ENCODE measurements around the gene EMILIN3.

EMILIN3 gene

DNA sequence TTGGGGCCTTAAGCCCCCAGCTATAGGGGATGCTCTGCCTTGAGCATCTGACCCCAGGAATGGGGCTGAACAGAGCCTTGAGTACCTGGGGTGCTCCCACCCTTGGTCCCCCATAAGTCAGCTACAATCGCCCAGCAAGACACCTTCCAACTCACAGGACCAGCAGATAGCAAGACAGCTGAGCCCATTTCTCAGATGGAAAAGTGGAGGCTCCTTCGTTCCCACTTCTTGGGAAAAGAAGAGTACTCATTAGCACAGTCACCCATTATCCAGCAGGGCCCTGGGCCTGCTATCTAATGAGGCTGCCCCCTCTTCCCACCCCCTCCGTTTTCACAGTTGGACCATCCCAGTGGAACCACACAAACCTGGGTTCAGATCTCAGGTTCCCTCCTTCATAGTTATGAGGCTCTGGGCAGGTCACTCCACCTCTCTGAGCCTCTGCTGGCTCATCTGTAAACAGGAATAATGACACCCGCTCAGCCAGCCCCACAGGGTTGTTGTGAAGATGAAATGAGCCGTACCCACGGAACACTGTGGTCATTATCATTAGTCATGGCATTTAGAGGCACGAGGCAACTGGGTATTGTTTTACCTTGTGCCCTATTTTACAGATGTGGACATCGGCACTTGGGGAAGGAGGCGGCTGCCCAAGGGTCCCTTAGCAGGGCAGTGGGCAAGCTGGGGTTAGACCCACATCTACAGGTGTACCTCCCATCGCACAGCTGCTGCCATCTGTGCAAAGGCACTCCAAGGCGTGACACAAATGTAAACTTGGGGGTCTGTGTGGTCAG is 21.5 kb downstream of the EMILIN3 start:
- no peak for DNase-seq

- no peak for DNase-seq
Measured at GRCh38 chr20:41344477-41344876, 22.1 kb downstream of the EMILIN3 start.

DNA sequence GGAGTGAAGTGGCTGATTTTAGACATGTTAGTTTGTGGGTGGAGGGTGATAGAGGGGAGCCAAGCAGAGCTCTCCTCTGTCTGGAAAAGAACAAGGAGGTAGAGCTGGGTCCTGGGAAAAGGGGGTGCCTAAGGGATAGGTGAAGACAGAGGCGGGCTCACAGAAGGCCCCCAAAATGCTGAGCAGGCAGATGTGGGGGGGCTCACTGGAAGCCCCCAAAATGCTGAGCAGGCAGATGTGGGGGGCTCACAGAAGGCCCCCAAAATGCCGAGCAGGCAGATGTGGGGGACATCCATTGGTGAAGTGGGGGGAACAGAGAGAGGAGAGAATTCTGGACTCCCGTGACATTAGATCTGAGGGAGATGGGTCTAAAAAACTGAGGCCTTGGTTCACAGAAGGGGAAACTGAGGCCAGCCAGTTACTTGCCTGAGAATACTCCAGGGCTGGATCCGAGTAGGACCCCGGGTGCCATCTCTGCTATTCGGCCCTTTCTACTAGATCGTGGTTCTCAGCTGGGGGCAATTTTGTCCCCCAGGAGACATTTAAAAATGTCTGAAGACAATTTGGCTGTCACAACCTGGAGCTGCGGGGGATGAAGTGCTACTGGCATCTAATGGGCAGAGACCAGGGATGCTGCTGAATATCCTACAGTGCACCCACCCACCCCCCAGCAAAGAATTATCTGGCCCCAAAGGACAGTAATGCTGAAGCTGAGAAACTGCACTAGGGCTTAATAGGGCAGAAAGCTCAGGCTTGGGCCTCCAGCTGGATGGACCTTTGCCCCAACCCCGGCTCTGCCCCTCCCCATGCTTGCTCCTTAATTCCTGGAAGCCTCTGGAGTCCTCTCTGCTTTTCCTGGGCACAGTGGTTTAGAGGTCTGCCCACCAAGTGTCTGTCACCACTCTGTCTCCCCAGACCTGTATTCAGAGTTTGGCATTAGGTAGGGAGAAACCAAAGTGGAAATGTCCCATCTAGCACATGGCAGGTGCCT is 23.8 kb downstream of the EMILIN3 start:
- no peak for DNase-seq

- DNase-seq: peak; percentile 60
Measured at GRCh38 chr20:41340327-41341055, 26.1 kb downstream of the EMILIN3 start, which contains the start of gene LPIN3. Gene LPIN3 (plus strand): TSS chr20:41340821. CDS start chr20:41345804, 4,983 bp downstream.

DNA sequence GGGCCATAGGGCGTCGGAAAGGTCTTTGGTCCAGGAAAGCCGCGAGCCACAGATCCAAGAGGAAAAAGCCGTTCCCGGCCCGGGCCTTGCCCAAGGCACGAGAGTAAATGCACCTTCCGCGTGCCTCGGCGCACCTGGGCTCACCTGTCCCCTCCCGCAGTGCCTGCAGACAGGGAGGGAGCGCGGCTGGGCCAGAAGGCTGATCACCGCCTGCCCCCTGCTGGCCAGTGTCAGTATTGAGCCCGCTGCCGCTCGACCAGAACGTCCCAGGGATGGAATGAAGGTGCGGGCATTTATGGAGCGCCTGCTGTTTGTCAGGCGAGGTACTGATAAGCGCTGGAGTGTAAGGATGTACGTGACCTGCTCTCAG is 26.7 kb downstream of the EMILIN3 start:
- DNase-seq: peak; percentile 83

DNA sequence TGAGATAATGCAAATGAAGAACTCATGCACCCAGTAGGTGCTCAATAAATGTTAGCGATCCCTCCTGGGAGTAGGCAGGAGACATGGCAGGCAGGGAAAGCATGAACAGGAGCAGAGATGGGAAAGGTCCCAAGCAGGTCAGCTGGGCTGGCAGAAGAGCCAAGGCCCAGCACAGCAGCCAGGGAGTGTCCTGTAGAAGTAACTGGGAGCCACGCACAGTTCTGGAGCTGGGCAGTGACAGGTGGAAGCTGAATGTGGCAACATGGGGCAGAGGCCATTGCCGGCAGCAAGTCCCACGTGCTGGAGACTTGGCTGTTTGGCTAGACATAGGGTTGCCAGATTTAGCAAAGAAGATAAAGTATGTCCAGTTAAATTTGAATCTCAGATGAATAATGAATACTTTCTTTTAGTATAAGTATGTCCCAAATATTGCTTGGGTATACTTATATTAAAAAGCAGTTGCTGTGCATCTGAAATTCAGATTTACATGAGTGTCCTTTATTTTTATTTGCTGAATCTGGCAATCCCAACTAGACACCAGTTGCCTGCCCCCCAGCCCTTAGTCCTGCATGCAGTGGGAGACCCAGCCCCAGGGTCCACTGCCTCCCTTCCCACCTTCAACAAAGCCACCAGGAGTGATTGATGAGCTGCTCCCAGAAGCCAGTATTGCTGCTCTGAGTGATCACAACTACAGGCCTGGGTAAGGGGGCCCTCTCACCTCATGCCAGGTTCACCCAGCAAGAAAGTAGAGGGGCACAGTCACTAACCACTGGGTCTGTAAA is 29.7 kb downstream of the EMILIN3 start:
- no peak for DNase-seq

DNA sequence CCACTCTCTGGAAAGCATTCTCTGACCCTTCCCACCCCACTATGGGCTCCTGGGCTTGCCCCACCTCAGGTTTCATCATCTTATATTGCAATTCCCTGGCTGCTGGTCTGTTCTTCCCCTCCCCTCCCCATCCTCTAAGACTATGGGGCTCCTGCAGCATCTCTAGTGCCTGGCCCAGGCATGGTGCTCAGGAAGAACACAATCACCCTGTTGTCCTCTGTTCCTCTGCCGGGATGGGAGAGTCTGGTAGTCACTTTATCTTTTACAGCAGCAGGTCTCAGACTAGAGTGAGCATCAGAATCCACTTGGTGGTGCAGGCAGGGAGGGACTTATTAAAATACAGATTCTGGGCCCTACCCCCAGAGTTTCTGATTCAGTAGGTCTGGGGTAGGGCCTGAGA is 31.0 kb downstream of the EMILIN3 start:
- DNase-seq: no peak

DNA sequence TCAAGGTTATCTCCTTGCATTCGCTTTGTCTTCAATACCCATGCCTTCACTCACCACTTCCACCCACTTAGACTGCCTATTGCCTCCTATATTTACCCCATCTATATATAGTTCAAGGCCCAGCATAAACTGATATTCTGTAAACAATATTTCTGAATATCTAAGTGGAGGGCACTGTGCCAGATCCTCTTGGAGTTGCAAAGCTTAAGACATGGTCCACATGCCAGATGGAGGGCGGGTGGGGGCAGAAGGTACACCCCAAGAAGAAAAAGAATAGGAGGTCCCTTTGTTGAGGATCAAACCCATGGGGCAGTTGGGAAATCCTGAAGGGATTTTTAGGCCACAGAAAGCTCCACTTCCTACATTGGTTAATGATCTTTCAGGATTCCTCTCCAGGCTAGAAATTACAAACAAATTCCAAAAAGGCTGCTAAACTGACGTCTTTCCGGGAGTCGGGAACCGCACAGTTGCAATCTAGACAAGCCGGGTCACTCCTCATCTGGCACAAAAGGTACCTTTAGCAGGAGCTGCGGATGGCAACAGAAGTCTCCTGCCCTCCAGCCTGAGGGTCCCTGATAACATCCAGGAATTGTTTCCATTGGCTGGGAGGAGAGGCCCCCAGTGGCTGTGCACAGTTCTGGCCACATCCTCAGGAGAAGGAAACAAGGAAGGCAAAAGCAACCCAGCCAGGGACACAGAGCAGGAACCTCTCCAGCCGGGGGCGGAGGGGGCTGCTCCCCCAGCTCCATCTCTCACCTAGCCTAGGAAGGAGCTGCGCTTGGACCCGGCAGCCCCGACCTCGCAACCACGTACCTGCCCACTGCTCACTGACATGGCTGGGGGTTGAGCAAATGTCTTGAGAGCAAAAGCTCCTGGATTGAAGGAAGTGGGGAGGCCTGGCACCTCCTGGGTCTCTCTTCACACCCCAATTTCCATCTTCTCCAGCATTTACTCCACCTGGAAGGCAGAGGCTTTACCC is 31.9 kb downstream of the EMILIN3 start:
- no peak for DNase-seq

- DNase-seq: no peak
Measured at GRCh38 chr20:41334036-41334435, 32.6 kb downstream of the EMILIN3 start.

DNA sequence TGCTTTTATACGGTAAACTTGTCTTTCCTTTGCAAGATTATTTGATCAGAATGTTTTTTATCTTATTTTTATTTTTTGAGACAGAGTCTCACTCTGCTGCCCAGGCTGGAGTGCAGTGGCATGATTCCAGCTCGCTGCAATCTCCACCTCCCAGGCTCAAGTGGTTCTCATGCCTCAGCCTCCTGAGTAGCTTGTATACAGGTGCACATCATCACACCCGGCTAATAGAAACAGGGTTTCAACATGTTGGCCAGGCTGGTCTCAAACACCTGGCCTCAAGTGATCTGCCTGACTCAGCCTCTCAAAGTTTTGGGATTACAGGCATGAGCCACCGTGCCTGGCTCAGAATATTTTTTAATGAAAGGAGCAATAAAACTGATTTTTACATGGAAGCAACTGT is 34.9 kb downstream of the EMILIN3 start:
- no peak for DNase-seq

DNA sequence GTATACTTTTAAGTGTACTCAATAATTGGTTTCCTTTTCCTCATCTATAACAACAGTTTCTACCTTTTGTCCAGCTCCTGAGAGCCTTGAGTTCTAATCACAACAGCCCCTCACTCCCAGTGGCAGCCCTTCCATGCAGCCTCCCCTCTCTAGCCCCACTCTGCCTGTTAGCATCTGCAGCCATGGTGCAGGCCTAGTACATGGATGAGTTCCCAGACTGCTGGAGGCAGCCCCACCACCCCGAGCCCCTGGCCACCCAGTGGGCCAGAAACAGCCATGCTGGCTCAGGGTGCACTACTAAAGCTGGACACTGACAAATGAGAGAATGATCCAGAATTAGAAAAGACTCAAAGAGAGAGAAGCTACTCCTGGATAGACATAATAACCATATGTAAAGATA is 35.7 kb downstream of the EMILIN3 start:
- no peak for DNase-seq

GRCh38 chr20:41330343-41330720 is 36.3 kb downstream of the EMILIN3 start:
- no peak for DNase-seq

DNA sequence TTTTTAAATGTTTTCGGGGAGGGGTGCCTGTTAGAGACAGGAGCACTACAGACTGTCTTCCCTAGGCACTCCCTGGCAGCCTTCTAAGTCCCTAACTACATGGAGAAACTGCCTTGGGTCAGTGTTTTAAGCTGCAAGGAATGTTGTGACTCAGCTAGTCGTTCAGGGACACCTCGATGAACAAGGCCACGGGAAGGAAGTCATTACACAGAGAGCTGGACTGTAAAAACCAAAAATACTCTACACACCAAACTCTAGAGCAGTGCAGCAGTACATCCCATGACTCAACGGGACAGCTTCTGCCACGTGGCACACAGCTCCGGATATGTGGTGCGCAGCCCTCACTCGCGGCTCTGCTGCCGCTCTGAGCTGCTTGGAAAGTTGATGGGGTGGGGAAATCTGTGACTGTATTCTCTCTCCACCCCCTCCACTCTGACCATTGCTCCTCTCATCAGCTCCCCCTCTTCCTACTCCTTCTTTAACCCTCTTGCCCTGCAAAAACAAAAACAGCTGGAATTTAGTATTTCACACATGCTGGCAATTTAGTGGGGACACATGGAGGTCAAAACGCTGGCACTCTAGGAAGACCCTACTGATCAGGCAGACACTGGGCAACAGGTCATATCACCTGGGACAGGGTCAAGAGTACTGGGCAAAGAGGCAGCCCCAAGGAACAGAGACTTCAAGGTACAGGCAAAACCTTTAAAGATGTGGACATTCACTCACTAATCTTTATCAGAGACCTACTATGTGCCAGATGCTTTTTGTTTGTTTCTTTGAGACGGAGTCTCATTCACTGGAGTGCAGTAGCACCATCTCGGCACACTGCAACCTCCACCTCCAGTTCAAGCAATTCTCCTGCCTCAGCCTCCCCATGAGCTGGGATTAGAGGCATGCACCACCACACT is 36.9 kb downstream of the EMILIN3 start:
- peak; percentile 42 for DNase-seq

- DNase-seq: no peak
Measured at GRCh38 chr20:41327178-41327577, 39.4 kb downstream of the EMILIN3 start.

DNA sequence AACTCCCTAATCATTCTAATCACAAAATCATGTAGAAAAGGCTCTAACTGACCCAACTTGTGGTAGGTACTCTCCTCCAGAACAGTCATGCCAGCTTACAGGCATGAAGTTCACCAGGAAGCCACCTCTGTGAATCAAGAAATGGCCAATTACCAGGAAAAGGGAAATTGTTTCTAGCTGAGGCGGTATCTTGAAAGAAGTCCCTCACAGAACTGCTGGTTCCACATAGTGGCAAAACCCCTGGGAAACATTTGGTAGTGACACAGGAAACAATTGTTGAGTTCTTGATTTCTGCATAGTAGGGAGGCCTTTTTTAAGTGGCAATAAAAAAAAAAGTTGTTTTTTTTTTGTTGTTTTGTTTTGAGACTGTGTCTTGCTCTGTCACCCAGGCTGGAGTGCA is 45.6 kb downstream of the EMILIN3 start:
- DNase-seq: no peak

- no peak for DNase-seq
Measured at GRCh38 chr20:41320441-41320840, 46.2 kb downstream of the EMILIN3 start.

- no peak for DNase-seq
Measured at GRCh38 chr20:41318271-41318649, 48.4 kb downstream of the EMILIN3 start.

GRCh38 chr20:41317546-41318270 is 48.9 kb downstream of the EMILIN3 start, which contains the start of gene ZHX3:
Gene ZHX3 (minus strand): TSS chr20:41317731. CDS start chr20:41204916, 112,815 bp downstream.
- peak; percentile 96 for DNase-seq

Data from CD4-positive, alpha-beta T cell treated with Interleukin-21 for 1 hour (primary cell).